GM18517 (cell line): ENCODE measurements around the gene CTNNA2.

Experiments
- ATAC-seq: cut with Tn5 transposase; IDR thresholded peaks from one replicate; pipeline ENCODE4 v1.9.1; 2021; ENCODE audit warnings: mild to moderate bottlenecking, moderate library complexity; ENCODE audit not compliant: unreplicated experiment

Gene CTNNA2

GRCh38 chr2:80624062-80624461 is 1111.2 kb downstream of the CTNNA2 start:
- ATAC-seq = no peak

GRCh38 chr2:80634590-80634989 is 1121.7 kb downstream of the CTNNA2 start:
- no peak for ATAC-seq

- ATAC-seq = no peak
Observed at GRCh38 chr2:80638783-80639182, 1125.9 kb downstream of the CTNNA2 start.

GRCh38 chr2:80642465-80642864 is 1129.6 kb downstream of the CTNNA2 start:
- ATAC-seq = no peak

- no peak for ATAC-seq
Observed at GRCh38 chr2:80643598-80643997, 1130.7 kb downstream of the CTNNA2 start.

GRCh38 chr2:80651435-80651834 is 1138.6 kb downstream of the CTNNA2 start:
- ATAC-seq = no peak

- ATAC-seq = no peak
Observed at GRCh38 chr2:80655265-80655664, 1142.4 kb downstream of the CTNNA2 start.

- ATAC-seq = no peak
Observed at GRCh38 chr2:80670763-80671162, 1157.9 kb downstream of the CTNNA2 start.

- ATAC-seq = no peak
Observed at GRCh38 chr2:80687524-80687923, 1174.7 kb downstream of the CTNNA2 start.

GRCh38 chr2:80689106-80689505 is 1176.3 kb downstream of the CTNNA2 start:
- ATAC-seq = no peak
